DOHH2 (cell line): ENCODE results near the gene DSTYK.

Source experiments
- H3F3A ChIP-seq: fragments of 200-600 bp; sonication (generic), shearing (Covaris generic); 2 replicates; pipeline ENCODE4 v1.6.0; 2016; ENCODE audit warnings: antibody characterized with exemption, mild to moderate bottlenecking; ENCODE audit not compliant: control insufficient read depth, insufficient read depth
- H3K27ac ChIP-seq: fragments of 200-600 bp; sonication (generic); 2 replicates; pipeline ENCODE4 v1.5.1; 2014; ENCODE audit warnings: low read depth, mild to moderate bottlenecking, low read length, moderate library complexity
- H3K27me3 ChIP-seq: fragments of 200-600 bp; sonication (generic); 2 replicates; pipeline ENCODE4 v1.6.1; 2014; ENCODE audit warnings: mild to moderate bottlenecking, low read length, mixed read lengths; ENCODE audit not compliant: control insufficient read depth
- H3K36me3 ChIP-seq: fragments of 200-600 bp; sonication (generic); 2 replicates; pipeline ENCODE4 v1.6.1; 2014; ENCODE audit warnings: mild to moderate bottlenecking, low read length, moderate library complexity, mixed read lengths; ENCODE audit not compliant: control insufficient read depth
- H3K4me1 ChIP-seq: fragments of 200-600 bp; sonication (generic); 2 replicates; pipeline ENCODE4 v1.6.1; 2014; ENCODE audit warnings: mild to moderate bottlenecking, low read length, mixed read lengths; ENCODE audit not compliant: control insufficient read depth
- H3K4me2 ChIP-seq: fragments of 200-600 bp; sonication (generic); 2 replicates; pipeline ENCODE4 v1.6.0; 2014; ENCODE audit warnings: mild to moderate bottlenecking, low read length, moderate library complexity
- H3K4me3 ChIP-seq: fragments of 200-600 bp; sonication (generic); 2 replicates; pipeline ENCODE4 v1.5.1; 2014; ENCODE audit warnings: mild to moderate bottlenecking, low read length, mixed read lengths
- H3K79me2 ChIP-seq: fragments of 200-600 bp; sonication (generic); 2 replicates; pipeline ENCODE4 v1.6.1; 2014; ENCODE audit warnings: mild to moderate bottlenecking, low read length, mixed read lengths; ENCODE audit not compliant: control insufficient read depth
- H3K9me2 ChIP-seq: fragments of 200-600 bp; sonication (generic); replicated peaks from 2 replicates; pipeline ENCODE4 v1.6.1; 2014; ENCODE audit warnings: mild to moderate bottlenecking, low read length, mixed read lengths; ENCODE audit not compliant: control insufficient read depth
- H3K9me3 ChIP-seq: fragments of 200-600 bp; sonication (generic); 2 replicates; pipeline ENCODE4 v1.6.1; 2014; ENCODE audit warnings: antibody characterized with exemption, low read length, mixed read lengths; ENCODE audit not compliant: control insufficient read depth, insufficient read depth
- H4K20me1 ChIP-seq: fragments of 200-600 bp; sonication (generic); 2 replicates; pipeline ENCODE4 v1.6.0; 2014; ENCODE audit warnings: low read depth, mild to moderate bottlenecking, antibody characterized with exemption, low read length, moderate library complexity; ENCODE audit not compliant: control insufficient read depth, insufficient read depth
- EZH2phosphoT487 ChIP-seq: fragments of 200-600 bp; sonication (generic); IDR thresholded peaks from 2 replicates; pipeline ENCODE4 v1.6.1; 2017; ENCODE audit warnings: borderline replicate concordance, mild to moderate bottlenecking, antibody characterized with exemption, low read length, moderate library complexity, mixed read lengths
- TF ChIP-seq, protein P1 (sequence below): fragments of 200-600 bp; sonication (generic); IDR thresholded peaks from one replicate; pipeline ENCODE4 v1.5.1; 2014; ENCODE audit warnings: antibody characterized with exemption, mild to moderate bottlenecking, low read depth, low read length; ENCODE audit not compliant: poor library complexity, severe bottlenecking

DSTYK gene

DNA sequence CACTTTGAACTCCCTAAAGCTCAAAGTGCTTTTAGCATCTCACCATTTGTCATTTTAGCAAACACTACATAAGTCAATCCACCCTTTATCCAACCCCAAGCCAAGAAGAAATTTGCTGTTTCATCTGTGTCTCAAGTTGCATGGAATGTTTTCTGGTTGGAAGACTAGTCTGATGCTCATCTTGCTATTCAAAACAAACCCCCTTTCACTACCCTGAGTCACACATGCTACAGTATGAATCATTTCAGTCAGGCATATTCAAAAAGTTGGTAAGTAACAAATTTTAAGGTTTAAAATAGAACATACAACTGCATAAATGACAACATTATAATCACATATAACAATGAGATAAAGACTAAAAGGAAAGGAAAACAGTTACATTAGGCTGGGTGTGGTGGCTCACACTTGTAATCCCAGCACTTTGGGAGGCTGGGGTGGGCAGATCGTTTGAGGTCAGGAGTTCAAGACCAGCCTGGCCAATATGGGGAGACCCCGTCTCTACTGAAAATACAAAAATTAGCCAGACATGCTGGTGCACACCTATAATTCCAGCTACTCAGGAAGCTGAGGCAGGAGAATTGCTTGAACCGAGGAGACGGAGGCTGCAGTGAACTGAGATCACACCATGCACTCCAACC lies 38.7 kb downstream of the DSTYK start:
- Histone ChIP-seq H3K9me2 (no peaks in the 10 kb centered on the region), H3K4me1 (no peaks in the 10 kb centered on the region), H3K9me3 (no peaks in the 10 kb centered on the region), H3K27ac (no peak overlapping the region), H3K36me3 (peaks cover 4% of the 10 kb centered on the region; the same call in 1 of the 2 replicates), H3K27me3 (no peaks in the 10 kb centered on the region), H3K4me2 (no peak overlapping the region), H4K20me1 (no peaks in the 10 kb centered on the region; the same call in 1 of the 2 replicates), H3K79me2 (no peaks in the 10 kb centered on the region), H3K4me3 (no peak overlapping the region), H3F3A (no peaks in the 10 kb centered on the region)
- TF ChIP-seq EZH2phosphoT487: no peak
- TF ChIP-seq, protein P1, sequence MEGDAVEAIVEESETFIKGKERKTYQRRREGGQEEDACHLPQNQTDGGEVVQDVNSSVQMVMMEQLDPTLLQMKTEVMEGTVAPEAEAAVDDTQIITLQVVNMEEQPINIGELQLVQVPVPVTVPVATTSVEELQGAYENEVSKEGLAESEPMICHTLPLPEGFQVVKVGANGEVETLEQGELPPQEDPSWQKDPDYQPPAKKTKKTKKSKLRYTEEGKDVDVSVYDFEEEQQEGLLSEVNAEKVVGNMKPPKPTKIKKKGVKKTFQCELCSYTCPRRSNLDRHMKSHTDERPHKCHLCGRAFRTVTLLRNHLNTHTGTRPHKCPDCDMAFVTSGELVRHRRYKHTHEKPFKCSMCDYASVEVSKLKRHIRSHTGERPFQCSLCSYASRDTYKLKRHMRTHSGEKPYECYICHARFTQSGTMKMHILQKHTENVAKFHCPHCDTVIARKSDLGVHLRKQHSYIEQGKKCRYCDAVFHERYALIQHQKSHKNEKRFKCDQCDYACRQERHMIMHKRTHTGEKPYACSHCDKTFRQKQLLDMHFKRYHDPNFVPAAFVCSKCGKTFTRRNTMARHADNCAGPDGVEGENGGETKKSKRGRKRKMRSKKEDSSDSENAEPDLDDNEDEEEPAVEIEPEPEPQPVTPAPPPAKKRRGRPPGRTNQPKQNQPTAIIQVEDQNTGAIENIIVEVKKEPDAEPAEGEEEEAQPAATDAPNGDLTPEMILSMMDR: no peak

DNA sequence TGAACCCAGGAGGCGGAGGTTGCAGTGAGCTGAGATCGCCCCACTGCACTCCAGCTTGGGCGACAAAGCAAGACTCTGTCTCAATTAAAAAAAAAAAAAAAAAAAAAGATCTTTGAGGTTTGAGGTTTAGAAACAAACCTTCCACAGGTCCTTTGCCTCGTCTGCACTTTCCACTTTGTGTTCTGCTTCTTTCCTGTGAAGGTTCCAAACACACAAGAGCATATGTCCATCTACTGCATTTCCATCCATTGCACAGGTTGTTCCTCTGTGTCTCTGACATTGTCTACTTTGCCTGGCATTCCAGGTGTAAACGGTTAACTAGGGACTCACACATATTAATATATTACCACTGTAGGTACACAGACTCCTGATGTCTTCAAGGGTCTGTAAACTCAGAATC lies 40.1 kb downstream of the DSTYK start:
- no peaks in the 10 kb centered on the region for H3K4me1 ChIP-seq

GRCh38 chr1:205170532-205171269 lies 40.8 kb downstream of the DSTYK start:
- Histone ChIP-seq H3K27me3 (no peaks in the 10 kb centered on the region), H3K9me2 (no peaks in the 10 kb centered on the region), H3K9me3 (no peaks in the 10 kb centered on the region), H3K79me2 (no peaks in the 10 kb centered on the region), H4K20me1 (no peaks in the 10 kb centered on the region; the same call in 1 of the 2 replicates), H3K4me3 (no peak overlapping the region), H3F3A (no peaks in the 10 kb centered on the region), H3K27ac (no peak overlapping the region), H3K4me1 (no peaks in the 10 kb centered on the region), H3K4me2 (no peak overlapping the region), H3K36me3 (peaks cover 4% of the 10 kb centered on the region; the same call in 1 of the 2 replicates)
- no peak for TF ChIP-seq EZH2phosphoT487
- TF ChIP-seq, protein P1: no peak

More for the DNA sequence above, 40.1 kb downstream of the DSTYK start:
- Histone ChIP-seq H3K9me3 (no peaks in the 10 kb centered on the region), H3K27ac (no peak overlapping the region), H3K36me3 (peaks cover 4% of the 10 kb centered on the region; the same call in 1 of the 2 replicates), H3F3A (no peaks in the 10 kb centered on the region), H3K27me3 (no peaks in the 10 kb centered on the region), H4K20me1 (no peaks in the 10 kb centered on the region; the same call in 1 of the 2 replicates), H3K4me3 (no peak overlapping the region), H3K79me2 (no peaks in the 10 kb centered on the region), H3K4me2 (no peak overlapping the region), H3K9me2 (no peaks in the 10 kb centered on the region)
- TF ChIP-seq EZH2phosphoT487: no peak
- TF ChIP-seq, protein P1: no peak
